SK-N-SH (cell line): Measurements from ENCODE around the gene GABRG3. TPM values are rescaled to one million over a fixed set of nuclear protein-coding genes. Genes with fewer than 3 reads are reported as not detected.

Experiments
- CTCF ChIA-PET: fragments of 300-600, 350-600 bp; formaldehyde crosslinking; extraction: SDS; loops from one replicate; lab custom pipeline; 2021; lab: Yijun Ruan, JAX
- POLR2A ChIA-PET: fragments of 350-600 bp; sonication (Branson Sonifier 250); formaldehyde crosslinking; extraction: SDS; loops from one replicate; lab custom pipeline; 2020; ENCODE audit warnings: antibody characterized with exemption, inconsistent platforms; lab: Yijun Ruan, JAX
- DNase-seq: peaks from one replicate; pipeline ENCODE4 v3.0.0; 2012
- H2AFZ ChIP-seq: fragments of 200-600 bp; sonication (generic); 2 replicates; pipeline ENCODE4 v1.8.1; 2016; ENCODE audit warnings: antibody characterized with exemption, mild to moderate bottlenecking, low read depth
- H3F3A ChIP-seq: fragments of 200-600 bp; sonication (generic); replicated peaks from 2 replicates; pipeline ENCODE3; 2016; ENCODE audit warnings: antibody characterized with exemption, mild to moderate bottlenecking; ENCODE audit not compliant: insufficient read depth
- H3K27ac ChIP-seq, 2 experiments: fragments of 200-500 bp in 1 of 2; fragments of 200-600 bp in 1 of 2; sonication (Bioruptor generic) in 1 of 2; sonication (generic), shearing (Covaris generic) in 1 of 2; 2 replicates each; pipeline versions ENCODE4 v1.5.1 to v1.6.1; 2014 to 2016; ENCODE audit warnings: low read depth in 2 of 2, inconsistent platforms in 1 of 2, low read length in 1 of 2, mild to moderate bottlenecking in 1 of 2, mixed read lengths in 1 of 2
- H3K27me3 ChIP-seq: fragments of 200-600 bp; sonication (generic), shearing (Covaris generic); 2 replicates; pipeline ENCODE4 v1.6.1; 2016; ENCODE audit warnings: mixed run types; ENCODE audit not compliant: insufficient read depth
- H3K36me3 ChIP-seq, 2 experiments: fragments of 200-500 bp in 1 of 2; fragments of 200-600 bp in 1 of 2; sonication (Bioruptor generic) in 1 of 2; sonication (generic) in 1 of 2; replicated peaks in 1 of 2; 2 replicates each; pipeline versions ENCODE3 to v1.5.1; 2014 to 2016; ENCODE audit warnings: low read length in 1 of 2, mild to moderate bottlenecking in 1 of 2; ENCODE audit not compliant: insufficient read depth in 2 of 2, control insufficient read depth in 1 of 2
- H3K4me1 ChIP-seq, 2 experiments: fragments of 200-500 bp in 1 of 2; fragments of 200-600 bp in 1 of 2; sonication (Bioruptor generic) in 1 of 2; sonication (generic), shearing (Covaris generic) in 1 of 2; 2 replicates each; pipeline versions ENCODE4 v1.5.1 to v1.6.1; 2014 to 2016; ENCODE audit warnings: low read depth in 1 of 2, low read length in 1 of 2, mixed run types in 1 of 2; ENCODE audit not compliant: insufficient read depth in 2 of 2, control insufficient read depth in 1 of 2
- H3K4me2 ChIP-seq: fragments of 200-600 bp; sonication (generic), shearing (Covaris generic); 2 replicates; pipeline ENCODE4 v1.6.1; 2017; ENCODE audit warnings: mixed run types
- H3K4me3 ChIP-seq, 2 experiments: fragments of 200-500 bp in 1 of 2; fragments of 200-600 bp in 1 of 2; sonication (Bioruptor generic) in 1 of 2; sonication (generic), shearing (Covaris generic) in 1 of 2; 2 replicates each; pipeline versions ENCODE4 v1.5.1 to v1.8.1; 2014 to 2016; ENCODE audit warnings: low read depth in 2 of 2, inconsistent platforms in 1 of 2, low read length in 1 of 2, mild to moderate bottlenecking in 1 of 2, mixed read lengths in 1 of 2, moderate library complexity in 1 of 2
- H3K79me2 ChIP-seq: fragments of 200-600 bp; sonication (generic); 2 replicates; pipeline ENCODE4 v1.8.1; 2017; ENCODE audit warnings: mild to moderate bottlenecking; ENCODE audit not compliant: insufficient read depth
- H3K9ac ChIP-seq: fragments of 200-600 bp; sonication (generic); 2 replicates; pipeline ENCODE4 v1.6.1; 2017; ENCODE audit warnings: mixed run types
- H3K9me2 ChIP-seq: fragments of 200-600 bp; sonication (generic); 2 replicates; pipeline ENCODE4 v1.6.1; 2017; ENCODE audit warnings: mixed run types
- H3K9me3 ChIP-seq: fragments of 200-600 bp; sonication (generic); 2 replicates; pipeline ENCODE4 v1.6.1; 2017; ENCODE audit warnings: mixed run types, mild to moderate bottlenecking, moderate library complexity
- H4K20me1 ChIP-seq: fragments of 200-600 bp; sonication (generic); 2 replicates; pipeline ENCODE4 v1.6.1; 2017; ENCODE audit warnings: mild to moderate bottlenecking, mixed run types; ENCODE audit not compliant: insufficient read depth
- EP300 ChIP-seq, 2 experiments: IDR thresholded peaks; 2 replicates each; pipeline versions ENCODE4 v1.4.0 to v1.6.1; 2012; ENCODE audit warnings: borderline replicate concordance in 1 of 2, low read depth in 1 of 2, low read length in 1 of 2
- GABPA ChIP-seq: IDR thresholded peaks from 2 replicates; pipeline ENCODE4 v1.4.0; 2012; ENCODE audit warnings: low read depth, mild to moderate bottlenecking
- GATA2 ChIP-seq: sonication (generic); formaldehyde crosslinking; IDR thresholded peaks from 2 replicates; pipeline ENCODE4 v1.5.0; 2020; ENCODE audit warnings: mild to moderate bottlenecking, missing genetic modification reagents
- MXI1 ChIP-seq: IDR thresholded peaks from 2 replicates; pipeline ENCODE4 v1.6.1; 2012; ENCODE audit warnings: mild to moderate bottlenecking, low read depth, low read length, improper control_type of control experiment
- RAD21 ChIP-seq: IDR thresholded peaks from 2 replicates; pipeline ENCODE4 v1.6.1; 2012; ENCODE audit warnings: mild to moderate bottlenecking, low read length
- RFX5 ChIP-seq: IDR thresholded peaks from 2 replicates; pipeline ENCODE4 v1.6.1; 2012; ENCODE audit warnings: mild to moderate bottlenecking, improper control_type of control experiment, low read length
- TCF12 ChIP-seq: IDR thresholded peaks from 2 replicates; pipeline ENCODE4 v1.4.0; 2012
- TEAD4 ChIP-seq: IDR thresholded peaks from 2 replicates; pipeline ENCODE4 v1.4.0; 2012; ENCODE audit warnings: mild to moderate bottlenecking, borderline replicate concordance; ENCODE audit not compliant: insufficient read depth
- WGBS: methylation state at CpG from one replicate; pipeline ENCODE4 v1.1.6; 2017; ENCODE audit warnings: low lambda C conversion rate; 5-methylcytosine and 5-hydroxymethylcytosine counted together
- polyA plus RNA-seq, 3 experiments: library from polyadenylated mRNA; depleted of rRNA; stranded (reverse); fragments of >200 nt; gene quantifications; 2 replicates each; pipeline ENCODE4 v1.2.3, GENCODE V29; 2012
- TF ChIP-seq, protein P1 (sequence below): IDR thresholded peaks from 2 replicates; pipeline ENCODE4 v1.4.0; 2012; ENCODE audit warnings: low read depth
- TF ChIP-seq, protein P2 (sequence below): IDR thresholded peaks from 2 replicates; pipeline ENCODE4 v1.4.0; 2012; ENCODE audit warnings: low read depth, borderline replicate concordance
- TF ChIP-seq, protein P3 (sequence below): IDR thresholded peaks from 2 replicates; pipeline ENCODE4; 2012

The GABRG3 gene
- polyA plus RNA-seq, 1 of the 3 experiments (the other 2 are of a cell fraction): not detected

DNA sequence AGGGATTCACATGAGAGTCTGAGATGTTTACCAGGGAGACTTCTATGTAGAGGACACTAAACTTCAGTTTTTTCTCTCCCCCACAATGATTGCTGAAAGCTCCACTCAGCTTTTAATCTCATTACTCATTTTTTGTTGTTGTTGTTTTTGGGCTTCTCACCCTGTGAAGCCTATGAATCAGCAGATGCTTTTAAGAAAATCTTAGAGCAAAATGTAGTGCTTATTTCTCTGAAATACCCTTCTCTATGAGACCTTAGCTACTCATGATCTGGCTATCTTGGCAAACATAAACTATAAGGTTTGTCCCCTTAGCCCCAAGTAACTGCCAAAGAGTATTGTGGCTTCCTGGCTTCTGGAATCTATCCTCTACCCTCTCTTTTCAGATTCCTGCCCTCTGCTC lies 590.8 kb downstream of the GABRG3 start:
- Histone ChIP-seq H3F3A (no peaks in the 10 kb centered on the region), H2AFZ (no peak overlapping the region), H3K27ac (no peak overlapping the region), H3K4me2 (no peak overlapping the region), H3K9me2 (no peaks in the 10 kb centered on the region), H3K36me3 (no peaks in the 10 kb centered on the region), H3K9me3 (peaks cover 17% of the 10 kb centered on the region; the same call in 1 of the 2 replicates), H3K9ac (no peak overlapping the region), H4K20me1 (no peaks in the 10 kb centered on the region), H3K27me3 (no peaks in the 10 kb centered on the region), H3K4me3 (no peak overlapping the region), H3K79me2 (no peaks in the 10 kb centered on the region), H3K4me1 (no peaks in the 10 kb centered on the region)
- no peak for DNase-seq
- CTCF ChIA-PET: no interaction called here
- TF ChIP-seq RFX5 (no peak), EP300 (IDR thresholded peaks at IDR 0.05; ENCODE audit: borderline replicate concordance in 1 of 2, low read depth in 1 of 2, low read length in 1 of 2) (no peak), MXI1 (no peak), GATA2 (CRISPR knock-in tag) (no peak), TEAD4 (no peak), RAD21 (no peak)
- TF ChIP-seq, protein P1, sequence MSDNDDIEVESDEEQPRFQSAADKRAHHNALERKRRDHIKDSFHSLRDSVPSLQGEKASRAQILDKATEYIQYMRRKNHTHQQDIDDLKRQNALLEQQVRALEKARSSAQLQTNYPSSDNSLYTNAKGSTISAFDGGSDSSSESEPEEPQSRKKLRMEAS: no peak
- TF ChIP-seq, protein P2, sequence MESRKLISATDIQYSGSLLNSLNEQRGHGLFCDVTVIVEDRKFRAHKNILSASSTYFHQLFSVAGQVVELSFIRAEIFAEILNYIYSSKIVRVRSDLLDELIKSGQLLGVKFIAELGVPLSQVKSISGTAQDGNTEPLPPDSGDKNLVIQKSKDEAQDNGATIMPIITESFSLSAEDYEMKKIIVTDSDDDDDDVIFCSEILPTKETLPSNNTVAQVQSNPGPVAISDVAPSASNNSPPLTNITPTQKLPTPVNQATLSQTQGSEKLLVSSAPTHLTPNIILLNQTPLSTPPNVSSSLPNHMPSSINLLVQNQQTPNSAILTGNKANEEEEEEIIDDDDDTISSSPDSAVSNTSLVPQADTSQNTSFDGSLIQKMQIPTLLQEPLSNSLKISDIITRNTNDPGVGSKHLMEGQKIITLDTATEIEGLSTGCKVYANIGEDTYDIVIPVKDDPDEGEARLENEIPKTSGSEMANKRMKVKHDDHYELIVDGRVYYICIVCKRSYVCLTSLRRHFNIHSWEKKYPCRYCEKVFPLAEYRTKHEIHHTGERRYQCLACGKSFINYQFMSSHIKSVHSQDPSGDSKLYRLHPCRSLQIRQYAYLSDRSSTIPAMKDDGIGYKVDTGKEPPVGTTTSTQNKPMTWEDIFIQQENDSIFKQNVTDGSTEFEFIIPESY: no peak
- TF ChIP-seq, protein P3, sequence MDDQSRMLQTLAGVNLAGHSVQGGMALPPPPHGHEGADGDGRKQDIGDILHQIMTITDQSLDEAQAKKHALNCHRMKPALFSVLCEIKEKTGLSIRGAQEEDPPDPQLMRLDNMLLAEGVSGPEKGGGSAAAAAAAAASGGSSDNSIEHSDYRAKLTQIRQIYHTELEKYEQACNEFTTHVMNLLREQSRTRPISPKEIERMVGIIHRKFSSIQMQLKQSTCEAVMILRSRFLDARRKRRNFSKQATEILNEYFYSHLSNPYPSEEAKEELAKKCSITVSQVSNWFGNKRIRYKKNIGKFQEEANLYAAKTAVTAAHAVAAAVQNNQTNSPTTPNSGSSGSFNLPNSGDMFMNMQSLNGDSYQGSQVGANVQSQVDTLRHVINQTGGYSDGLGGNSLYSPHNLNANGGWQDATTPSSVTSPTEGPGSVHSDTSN: no peak
- POLR2A ChIA-PET: no interaction called here

DNA sequence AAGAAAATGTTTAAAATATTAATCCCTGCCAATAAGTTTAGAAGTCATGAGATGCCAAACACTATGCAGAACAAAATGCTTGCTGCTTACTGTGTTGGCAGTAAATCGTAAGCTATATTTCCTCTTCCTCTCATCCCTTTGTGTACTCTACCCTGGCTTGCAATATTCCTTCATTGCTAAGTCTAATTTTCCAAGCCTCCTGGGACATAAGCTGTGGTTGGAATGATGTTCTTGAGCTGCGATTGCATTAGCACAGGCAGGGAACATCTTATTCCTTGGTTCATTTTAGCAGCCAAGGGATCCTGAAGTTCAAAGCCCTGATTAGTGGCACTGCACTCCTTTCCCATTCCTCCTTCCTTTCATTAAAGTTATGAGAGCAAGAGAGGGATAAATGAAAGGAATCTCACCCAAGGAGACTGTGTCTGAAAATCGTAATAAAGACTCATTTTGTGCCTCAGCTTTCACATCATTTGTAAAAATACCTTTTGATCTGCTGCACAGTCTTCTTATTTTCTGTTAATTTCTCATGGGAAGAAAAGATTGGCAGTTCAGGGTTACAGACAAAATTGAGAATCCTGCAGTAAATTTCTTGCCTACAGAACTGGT lies 592.9 kb downstream of the GABRG3 start:
- 21% methylated on average over 3 of the region's 3 CpGs for WGBS
- no peak overlapping the region for H3K4me2 ChIP-seq
- TF ChIP-seq TCF12: no peak
- TF ChIP-seq GABPA: no peak
- TF ChIP-seq RFX5: no peak

More for the DNA sequence above, 592.9 kb downstream of the GABRG3 start:
- Histone ChIP-seq H3K4me1 (no peaks in the 10 kb centered on the region), H3K27ac (no peak overlapping the region), H3K4me3 (no peak overlapping the region), H3K9me3 (peaks cover 13% of the 10 kb centered on the region; the same call in 1 of the 2 replicates), H3F3A (no peaks in the 10 kb centered on the region), H3K9me2 (no peaks in the 10 kb centered on the region), H3K9ac (no peak overlapping the region), H3K79me2 (no peaks in the 10 kb centered on the region), H3K36me3 (no peaks in the 10 kb centered on the region), H2AFZ (no peak overlapping the region), H4K20me1 (no peaks in the 10 kb centered on the region), H3K27me3 (no peaks in the 10 kb centered on the region)
- CTCF ChIA-PET: no interaction called here
- POLR2A ChIA-PET: no interaction called here
- no peak for DNase-seq
